ENCODE measurements around the gene ZNF333.

The ZNF333 gene

GRCh38 chr19:14676762-14677161 is 13.1 kb upstream of the ZNF333 start:
- DNase-seq (ENCODE audit: low spot score), result no peak
- TF ChIP-seq, protein P1, sequence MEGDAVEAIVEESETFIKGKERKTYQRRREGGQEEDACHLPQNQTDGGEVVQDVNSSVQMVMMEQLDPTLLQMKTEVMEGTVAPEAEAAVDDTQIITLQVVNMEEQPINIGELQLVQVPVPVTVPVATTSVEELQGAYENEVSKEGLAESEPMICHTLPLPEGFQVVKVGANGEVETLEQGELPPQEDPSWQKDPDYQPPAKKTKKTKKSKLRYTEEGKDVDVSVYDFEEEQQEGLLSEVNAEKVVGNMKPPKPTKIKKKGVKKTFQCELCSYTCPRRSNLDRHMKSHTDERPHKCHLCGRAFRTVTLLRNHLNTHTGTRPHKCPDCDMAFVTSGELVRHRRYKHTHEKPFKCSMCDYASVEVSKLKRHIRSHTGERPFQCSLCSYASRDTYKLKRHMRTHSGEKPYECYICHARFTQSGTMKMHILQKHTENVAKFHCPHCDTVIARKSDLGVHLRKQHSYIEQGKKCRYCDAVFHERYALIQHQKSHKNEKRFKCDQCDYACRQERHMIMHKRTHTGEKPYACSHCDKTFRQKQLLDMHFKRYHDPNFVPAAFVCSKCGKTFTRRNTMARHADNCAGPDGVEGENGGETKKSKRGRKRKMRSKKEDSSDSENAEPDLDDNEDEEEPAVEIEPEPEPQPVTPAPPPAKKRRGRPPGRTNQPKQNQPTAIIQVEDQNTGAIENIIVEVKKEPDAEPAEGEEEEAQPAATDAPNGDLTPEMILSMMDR (IDR thresholded peaks at IDR 0.05; ENCODE audit: extremely low read depth, missing control alignments), result no peak

- TF ChIP-seq, protein P1 (IDR thresholded peaks at IDR 0.05; ENCODE audit: extremely low read depth, missing control alignments), result no peak
- no peak for DNase-seq (ENCODE audit: low spot score)
Measured at GRCh38 chr19:14677464-14677863, 12.4 kb upstream of the ZNF333 start.

DNA sequence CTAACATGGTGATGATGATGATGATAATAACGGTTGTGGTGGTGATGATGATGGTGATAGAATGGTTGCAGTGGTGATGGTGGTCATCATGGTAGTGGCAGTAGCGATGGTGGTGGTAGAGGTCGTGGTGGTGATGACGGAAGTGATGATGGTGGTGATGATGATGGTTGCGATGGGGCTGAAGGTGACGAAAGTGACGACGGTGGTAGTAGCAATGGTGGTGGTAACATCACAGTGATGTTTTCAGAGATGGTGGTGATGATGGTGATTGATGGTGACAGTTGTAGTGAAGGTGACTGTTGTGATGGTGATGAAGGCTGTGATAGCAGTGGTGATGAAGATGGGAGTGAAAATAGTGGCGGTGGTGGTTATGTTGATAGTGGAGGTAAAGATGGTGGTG is 11.6 kb upstream of the ZNF333 start:
- DNase-seq (ENCODE audit: low spot score), result no peak
- TF ChIP-seq, protein P1 (IDR thresholded peaks at IDR 0.05; ENCODE audit: extremely low read depth, missing control alignments), result no peak

DNA sequence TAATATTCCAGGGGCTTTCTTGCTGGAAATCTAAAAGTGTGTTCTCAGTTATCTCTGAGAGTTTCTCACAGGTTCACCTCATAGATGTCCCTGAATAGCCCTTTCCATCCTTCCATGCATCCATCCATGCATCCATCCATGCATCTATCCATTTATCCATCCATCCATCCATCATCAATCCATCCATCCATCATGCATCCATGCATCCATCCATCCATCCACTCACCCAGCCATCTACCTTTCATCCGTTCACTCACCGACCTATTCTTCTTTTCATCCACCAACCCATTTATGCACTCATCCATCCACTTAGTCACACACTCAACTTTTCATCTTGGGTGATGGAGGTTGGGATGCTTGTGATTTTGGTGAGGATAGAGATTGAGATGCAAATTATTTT is 7.8 kb upstream of the ZNF333 start:
- TF ChIP-seq, protein P1 (IDR thresholded peaks at IDR 0.05; ENCODE audit: extremely low read depth, missing control alignments), result no peak
- DNase-seq (ENCODE audit: low spot score), result no peak

- DNase-seq (ENCODE audit: low spot score), result no peak
- TF ChIP-seq, protein P1 (IDR thresholded peaks at IDR 0.05; ENCODE audit: extremely low read depth, missing control alignments), result no peak
Measured at GRCh38 chr19:14683439-14683838, 6.4 kb upstream of the ZNF333 start.

- TF ChIP-seq, protein P1 (IDR thresholded peaks at IDR 0.05; ENCODE audit: extremely low read depth, missing control alignments), result no peak
- peak; percentile 37 for DNase-seq (ENCODE audit: low spot score)
Measured at GRCh38 chr19:14686411-14686810, 3.4 kb upstream of the ZNF333 start.

- no peak for DNase-seq (ENCODE audit: low spot score)
- TF ChIP-seq, protein P1 (IDR thresholded peaks at IDR 0.05; ENCODE audit: extremely low read depth, missing control alignments), result no peak
Measured at GRCh38 chr19:14694641-14695266, 4.9 kb downstream of the ZNF333 start.
